GM13976 (cell line): ENCODE data around the gene IGSF8.

Experiments used
- DNase-seq: peaks from one replicate; pipeline ENCODE4 v3.0.0; 2012; ENCODE audit warnings: low spot score
- in situ Hi-C: fragments of 300-500 bp; cut with MboI; formaldehyde crosslinking; loops from one replicate; pipeline ENCODE4 v1.12.0; 2022; ENCODE audit warnings: low sequenced_read_pairs, mixed read lengths, inconsistent platforms; ENCODE audit not compliant: unreplicated experiment
- TF ChIP-seq, protein P1 (sequence below): IDR thresholded peaks from 2 replicates; pipeline ENCODE4 v1.5.1; 2012; ENCODE audit warnings: borderline replicate concordance, mild to moderate bottlenecking; ENCODE audit not compliant: insufficient read depth; ENCODE audit errors: extremely low read depth, missing control alignments, control extremely low read depth

Gene IGSF8

DNA sequence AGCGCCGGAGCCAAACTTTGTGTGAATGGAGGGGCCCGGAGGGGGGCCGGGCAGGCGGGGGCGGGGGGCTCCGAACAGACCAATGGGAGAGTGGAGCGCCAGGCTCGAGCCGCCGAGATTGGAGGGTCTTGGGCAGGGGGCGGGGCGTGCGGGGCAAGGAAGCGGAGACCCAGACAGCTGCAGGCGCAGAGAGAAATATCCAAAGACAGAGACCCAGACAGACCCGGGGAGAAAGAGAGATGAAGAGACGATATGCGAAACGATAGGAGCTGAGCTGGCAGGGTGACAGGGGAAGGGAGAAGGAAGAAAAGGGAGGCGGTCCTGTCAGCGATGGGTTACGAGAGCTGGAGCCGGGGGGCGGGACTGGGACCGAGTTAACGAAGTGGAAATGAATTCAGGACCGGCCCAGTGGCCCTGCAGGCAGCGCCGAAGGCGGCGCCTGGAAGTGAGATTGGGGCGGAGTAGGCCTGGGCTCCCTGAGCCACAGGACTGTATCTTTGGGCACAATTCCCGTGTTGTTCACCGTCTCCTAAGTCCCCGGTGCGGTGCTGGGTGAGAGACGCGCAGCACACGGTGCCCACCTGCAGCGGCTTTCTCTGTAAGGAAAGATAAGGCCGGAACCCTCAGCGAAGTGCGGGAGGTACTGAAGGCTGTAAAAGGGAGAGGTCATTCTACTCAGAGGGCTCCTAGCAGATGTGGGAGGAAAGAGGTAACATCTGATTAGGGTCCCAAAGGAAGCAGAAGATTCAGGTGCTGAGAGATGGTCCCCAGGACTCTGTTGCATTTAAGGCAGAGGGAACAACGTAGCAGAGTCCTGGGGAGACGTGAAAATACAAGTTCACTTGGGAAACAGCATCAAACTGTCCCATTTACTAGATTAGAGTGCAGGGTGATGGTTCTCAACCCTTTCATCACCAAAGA lies 27.9 kb downstream of the IGSF8 start:
- in situ Hi-C loops, result no loop called here
- DNase-seq, result peak; percentile 77
- TF ChIP-seq, protein P1, sequence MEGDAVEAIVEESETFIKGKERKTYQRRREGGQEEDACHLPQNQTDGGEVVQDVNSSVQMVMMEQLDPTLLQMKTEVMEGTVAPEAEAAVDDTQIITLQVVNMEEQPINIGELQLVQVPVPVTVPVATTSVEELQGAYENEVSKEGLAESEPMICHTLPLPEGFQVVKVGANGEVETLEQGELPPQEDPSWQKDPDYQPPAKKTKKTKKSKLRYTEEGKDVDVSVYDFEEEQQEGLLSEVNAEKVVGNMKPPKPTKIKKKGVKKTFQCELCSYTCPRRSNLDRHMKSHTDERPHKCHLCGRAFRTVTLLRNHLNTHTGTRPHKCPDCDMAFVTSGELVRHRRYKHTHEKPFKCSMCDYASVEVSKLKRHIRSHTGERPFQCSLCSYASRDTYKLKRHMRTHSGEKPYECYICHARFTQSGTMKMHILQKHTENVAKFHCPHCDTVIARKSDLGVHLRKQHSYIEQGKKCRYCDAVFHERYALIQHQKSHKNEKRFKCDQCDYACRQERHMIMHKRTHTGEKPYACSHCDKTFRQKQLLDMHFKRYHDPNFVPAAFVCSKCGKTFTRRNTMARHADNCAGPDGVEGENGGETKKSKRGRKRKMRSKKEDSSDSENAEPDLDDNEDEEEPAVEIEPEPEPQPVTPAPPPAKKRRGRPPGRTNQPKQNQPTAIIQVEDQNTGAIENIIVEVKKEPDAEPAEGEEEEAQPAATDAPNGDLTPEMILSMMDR, result no peak

DNA sequence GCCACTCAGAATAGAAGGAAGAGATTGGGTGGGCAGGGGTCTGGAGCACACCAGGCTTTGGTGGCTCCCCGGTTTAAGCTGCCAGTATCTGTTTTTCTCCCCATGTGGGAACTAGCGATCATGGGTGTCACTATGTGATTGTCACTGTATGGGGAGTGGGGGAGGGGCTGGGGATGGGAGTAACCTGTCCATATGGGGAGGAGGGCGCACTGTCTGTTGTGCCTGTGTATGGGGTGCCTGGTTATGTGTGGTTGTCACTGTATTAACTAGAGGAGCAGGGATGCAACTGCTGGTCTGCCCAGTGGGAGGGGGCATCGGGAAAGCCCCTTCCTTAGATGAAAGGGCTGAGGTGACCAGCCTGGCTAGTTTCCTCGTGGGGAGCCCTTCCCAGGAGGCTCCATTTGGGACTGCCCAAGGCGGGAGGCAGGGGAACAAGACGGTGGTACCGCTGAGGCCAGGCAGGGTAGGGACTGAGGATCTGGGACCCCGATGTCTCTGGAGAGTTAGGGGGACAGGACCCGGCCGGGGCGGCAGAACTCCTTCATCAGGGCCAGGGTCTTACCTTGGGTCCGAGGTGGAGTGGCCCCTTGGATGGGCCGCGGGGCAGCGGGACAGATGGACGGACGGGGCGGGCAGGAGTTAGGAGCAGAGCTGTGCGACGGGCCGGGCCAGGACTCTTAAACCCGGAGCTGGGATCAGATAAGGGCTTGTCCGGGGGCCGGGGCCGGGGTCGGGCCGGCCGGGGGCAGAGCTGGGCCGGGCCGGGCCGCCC lies 28.8 kb downstream of the IGSF8 start, which contains the start of gene KCNJ10:
TSS of gene KCNJ10 (minus strand) at position 701 of the 772 bp plus-strand sequence. CDS start 27,628 bp downstream, outside the sequence.
- TF ChIP-seq, protein P1, result no peak

GRCh38 chr1:160068225-160068624 lies 30.2 kb downstream of the IGSF8 start:
- TF ChIP-seq, protein P1, result no peak
- DNase-seq, result no peak
- in situ Hi-C loops, result no loop called here

More for the DNA sequence above, 28.8 kb downstream of the IGSF8 start, which contains the start of gene KCNJ10:
- DNase-seq, result no peak
- in situ Hi-C loops, result no loop called here

- no peak for DNase-seq
- in situ Hi-C loops, result no loop called here
- TF ChIP-seq, protein P1, result no peak
Measured at GRCh38 chr1:160066829-160067745, 31.3 kb downstream of the IGSF8 start.

DNA sequence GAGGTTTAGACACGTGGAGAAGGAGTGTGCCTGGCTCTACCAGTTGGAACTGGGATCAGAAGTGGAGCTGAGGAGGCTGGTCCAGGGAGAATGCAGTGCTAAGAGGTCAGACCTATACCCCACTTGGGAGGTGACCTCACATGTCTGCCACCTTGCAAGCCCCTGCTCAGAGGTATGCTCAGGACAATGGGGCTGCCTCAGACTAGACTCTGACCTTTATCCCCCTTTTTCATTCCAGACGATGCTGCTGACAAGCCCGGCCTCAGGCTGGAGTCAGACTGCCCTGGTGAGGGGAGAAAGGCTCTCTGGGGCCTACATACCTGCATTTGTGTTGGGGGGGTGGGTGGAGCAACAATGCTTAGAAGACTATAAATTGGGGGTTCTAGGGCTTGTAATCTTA lies 33.7 kb downstream of the IGSF8 start:
- in situ Hi-C loops, result no loop called here
- TF ChIP-seq, protein P1, result no peak
- no peak for DNase-seq
